ENCODE measurements around the gene TUBB3. TPM values are rescaled to one million over a fixed set of nuclear protein-coding genes. Genes with fewer than 3 reads are reported as not detected.

Gene TUBB3
- total RNA-seq, 6 experiments from 2014 or later = 0.13 to 0.86 (median 0.36) TPM; not detected in 2

DNA sequence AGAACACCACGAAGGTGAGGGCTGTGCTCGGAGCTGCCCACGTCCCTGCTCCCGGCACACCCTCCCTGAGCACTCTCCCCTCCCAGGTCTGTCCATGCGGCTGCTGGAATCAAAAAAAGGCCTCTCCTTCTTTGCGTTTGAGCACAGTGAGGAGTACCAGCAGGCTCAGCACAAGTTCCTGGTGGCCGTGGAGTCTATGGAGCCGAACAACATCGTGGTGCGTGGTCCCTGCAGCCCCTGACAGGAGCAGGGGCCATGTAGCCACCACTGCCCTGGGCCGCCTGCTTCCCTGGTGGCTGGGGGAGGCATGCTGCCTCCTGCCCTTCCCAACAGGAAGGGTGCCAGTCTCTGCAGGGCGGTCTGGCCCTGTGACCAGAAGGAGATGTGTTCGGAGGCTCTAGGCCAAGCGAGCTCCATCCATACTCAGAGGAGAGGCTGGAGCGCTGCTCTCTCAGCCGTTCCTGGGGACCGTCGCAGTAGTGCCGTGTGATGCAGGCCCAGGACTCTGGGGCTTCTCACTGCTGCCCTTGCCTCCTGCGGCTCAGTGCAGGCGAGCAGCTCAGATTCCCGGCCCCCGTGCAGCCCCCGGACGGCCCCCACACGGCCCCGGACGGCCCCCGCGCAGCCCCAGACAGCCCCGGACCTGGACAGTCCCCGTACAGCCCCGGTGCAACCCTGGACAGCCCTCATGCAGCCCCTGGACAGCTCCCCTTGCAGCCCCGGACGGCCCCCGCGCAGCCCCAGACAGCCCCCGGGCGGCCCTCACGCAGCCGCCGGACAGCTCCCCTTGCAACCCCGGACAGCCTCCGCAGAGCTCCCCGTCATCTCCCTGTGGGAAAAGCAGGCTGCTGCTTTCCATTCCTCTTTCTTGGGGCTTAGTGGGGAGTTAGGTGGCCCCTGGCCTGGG is 29.2 kb upstream of the TUBB3 start:
- TF ChIP-seq, protein P1, sequence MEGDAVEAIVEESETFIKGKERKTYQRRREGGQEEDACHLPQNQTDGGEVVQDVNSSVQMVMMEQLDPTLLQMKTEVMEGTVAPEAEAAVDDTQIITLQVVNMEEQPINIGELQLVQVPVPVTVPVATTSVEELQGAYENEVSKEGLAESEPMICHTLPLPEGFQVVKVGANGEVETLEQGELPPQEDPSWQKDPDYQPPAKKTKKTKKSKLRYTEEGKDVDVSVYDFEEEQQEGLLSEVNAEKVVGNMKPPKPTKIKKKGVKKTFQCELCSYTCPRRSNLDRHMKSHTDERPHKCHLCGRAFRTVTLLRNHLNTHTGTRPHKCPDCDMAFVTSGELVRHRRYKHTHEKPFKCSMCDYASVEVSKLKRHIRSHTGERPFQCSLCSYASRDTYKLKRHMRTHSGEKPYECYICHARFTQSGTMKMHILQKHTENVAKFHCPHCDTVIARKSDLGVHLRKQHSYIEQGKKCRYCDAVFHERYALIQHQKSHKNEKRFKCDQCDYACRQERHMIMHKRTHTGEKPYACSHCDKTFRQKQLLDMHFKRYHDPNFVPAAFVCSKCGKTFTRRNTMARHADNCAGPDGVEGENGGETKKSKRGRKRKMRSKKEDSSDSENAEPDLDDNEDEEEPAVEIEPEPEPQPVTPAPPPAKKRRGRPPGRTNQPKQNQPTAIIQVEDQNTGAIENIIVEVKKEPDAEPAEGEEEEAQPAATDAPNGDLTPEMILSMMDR (IDR thresholded peaks at IDR 0.05) = no peak
- no peak for TF ChIP-seq POLR2A (IDR thresholded peaks at IDR 0.05)
- no peaks in the 10 kb centered on the region for H3K27me3 ChIP-seq
- ATAC-seq = peak in 1 of 4 donors; percentile 14
- H3K9me3 ChIP-seq = no peaks in the 10 kb centered on the region
- H3K4me3 ChIP-seq = no peak overlapping the region
- no peak for DNase-seq
- H3K36me3 ChIP-seq = peaks cover 0 to 86% (median 30%) of the 10 kb centered on the region in 4 donors
- intact Hi-C loops (cut with DNase I) = no loop called here
- H3K4me1 ChIP-seq = no peaks in the 10 kb centered on the region
- no CpG with 5 or more reads among the region's 45 CpGs for WGBS (ENCODE audit: insufficient coverage, low coverage, low lambda C conversion rate, missing lambda C conversion rate)
- no peak overlapping the region for H3K27ac ChIP-seq

DNA sequence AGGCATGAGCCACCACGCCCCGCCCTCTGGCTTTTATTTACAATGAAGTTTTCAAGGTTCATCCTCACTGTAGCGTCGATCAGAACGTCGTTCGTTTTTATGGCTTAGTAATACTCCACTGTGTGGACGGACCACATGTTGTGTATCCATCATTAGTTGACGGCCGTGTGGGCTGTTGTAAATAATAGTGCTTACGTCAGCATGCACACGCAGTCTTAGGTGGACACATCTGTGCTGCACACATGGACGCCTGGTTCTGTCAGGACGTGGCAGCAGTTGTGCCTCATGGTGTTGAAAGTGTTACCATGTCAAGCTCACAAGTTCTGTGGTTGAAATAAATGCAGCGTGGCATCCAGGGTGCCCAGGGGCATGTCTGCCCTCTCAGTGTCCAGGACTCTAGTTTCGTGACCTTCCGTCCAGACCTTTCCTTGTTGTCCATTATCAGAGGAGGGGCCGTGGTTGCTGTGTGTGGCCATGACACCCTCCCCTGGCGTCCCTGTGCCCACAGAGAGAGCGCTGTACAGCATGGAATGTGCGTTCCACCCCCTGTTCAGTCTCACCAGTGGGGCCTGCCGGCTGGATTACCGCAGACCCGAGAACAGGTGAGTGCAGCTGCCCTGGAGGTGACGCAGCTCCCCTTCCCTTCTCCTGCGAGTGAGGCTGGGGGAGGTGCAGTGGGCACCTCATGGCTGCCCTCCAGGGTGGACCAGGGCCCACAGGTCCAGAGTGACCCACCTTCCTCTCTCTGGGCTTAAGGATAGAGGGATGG is 27.5 kb upstream of the TUBB3 start:
- DNase-seq (no peak), ATAC-seq (no peak)
- no peak overlapping the region for H3K4me3 ChIP-seq
- H3K36me3 ChIP-seq = peaks cover 0 to 87% (median 32%) of the 10 kb centered on the region in 4 donors
- no peaks in the 10 kb centered on the region for H3K4me1 ChIP-seq
- H3K27ac ChIP-seq = no peak overlapping the region
- TF ChIP-seq POLR2A (IDR thresholded peaks at IDR 0.05) = no peak
- TF ChIP-seq, protein P1 (IDR thresholded peaks at IDR 0.05) = no peak
- H3K27me3 ChIP-seq = no peaks in the 10 kb centered on the region
- intact Hi-C loops (cut with DNase I) = no loop called here
- H3K9me3 ChIP-seq = no peaks in the 10 kb centered on the region
- 90% methylated on average over 13 of the region's 26 CpGs for WGBS (ENCODE audit: insufficient coverage, low coverage, low lambda C conversion rate, missing lambda C conversion rate)

DNA sequence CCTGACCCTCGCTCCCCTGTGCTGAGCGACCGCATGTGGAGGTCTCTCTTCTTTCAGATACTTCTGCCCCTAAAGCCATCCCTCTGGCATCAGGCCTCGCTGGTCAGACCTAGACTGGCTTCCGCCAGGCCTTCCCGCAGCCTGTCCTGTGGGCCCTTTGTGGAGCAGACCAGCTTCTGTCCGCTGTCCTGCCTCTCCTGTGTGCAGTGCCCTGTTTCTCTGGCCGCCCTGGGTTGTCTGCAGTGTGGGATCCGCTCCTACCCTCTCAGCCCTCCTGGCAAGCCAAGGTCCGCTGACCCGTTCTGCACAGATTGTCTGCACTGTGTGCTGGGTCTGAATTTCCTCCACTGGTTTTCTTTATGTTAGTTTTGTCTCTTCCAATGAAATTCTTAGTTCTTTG is 25.9 kb upstream of the TUBB3 start:
- no peak for DNase-seq
- H3K36me3 ChIP-seq = peaks cover 0 to 80% (median 29%) of the 10 kb centered on the region in 4 donors
- H3K27me3 ChIP-seq = no peaks in the 10 kb centered on the region
- ATAC-seq = no peak
- H3K4me1 ChIP-seq = no peaks in the 10 kb centered on the region
- intact Hi-C loops (cut with DNase I) = no loop called here
- no peaks in the 10 kb centered on the region for H3K9me3 ChIP-seq
- H3K4me3 ChIP-seq = no peak overlapping the region
- 97% methylated on average over 5 of the region's 11 CpGs for WGBS (ENCODE audit: insufficient coverage, low coverage, low lambda C conversion rate, missing lambda C conversion rate)
- no peak overlapping the region for H3K27ac ChIP-seq
- TF ChIP-seq, protein P1 (IDR thresholded peaks at IDR 0.05) = no peak
- no peak for TF ChIP-seq POLR2A (IDR thresholded peaks at IDR 0.05)

DNA sequence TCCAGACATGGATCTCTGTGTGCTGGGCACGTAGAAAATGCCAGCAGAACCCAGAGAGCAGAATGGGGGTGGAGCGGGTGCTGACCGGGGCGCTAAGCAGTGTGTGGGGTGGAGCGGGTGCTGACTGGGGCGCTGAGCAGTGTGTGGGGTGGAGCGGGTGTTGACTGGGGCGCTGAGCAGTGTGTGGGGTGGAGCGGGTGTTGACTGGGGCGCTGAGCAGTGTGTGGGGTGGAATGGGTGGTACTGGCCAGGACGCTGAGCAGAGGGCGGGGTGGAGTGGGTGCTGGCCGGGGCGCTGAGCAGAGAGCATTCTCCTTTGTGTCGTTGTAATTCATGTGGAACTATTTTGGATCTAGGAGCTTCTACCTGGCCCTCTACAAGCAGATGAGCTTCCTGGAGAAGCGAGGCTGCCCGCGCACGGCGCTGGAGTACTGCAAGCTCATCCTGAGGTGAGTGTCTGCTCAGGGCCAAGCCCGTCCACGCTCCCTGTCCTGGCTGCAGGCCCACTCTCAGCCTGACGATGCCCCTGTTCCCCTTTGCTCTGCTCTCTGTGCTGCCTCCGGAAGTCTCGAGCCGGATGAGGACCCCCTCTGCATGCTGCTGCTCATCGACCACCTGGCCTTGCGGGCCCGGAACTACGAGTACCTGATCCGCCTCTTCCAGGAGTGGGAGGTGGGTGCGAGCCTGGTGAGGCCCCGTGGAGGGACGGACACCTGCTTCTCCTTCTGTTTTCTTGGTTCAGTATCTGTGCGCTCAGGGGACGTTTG is 24.8 kb upstream of the TUBB3 start:
- ATAC-seq (peak in 1 of 4 donors; percentile 20), DNase-seq (no peak)
- intact Hi-C loops (cut with DNase I) = no loop called here
- Histone ChIP-seq H3K4me1 (no peaks in the 10 kb centered on the region), H3K9me3 (no peaks in the 10 kb centered on the region), H3K27ac (no peak overlapping the region), H3K4me3 (no peak overlapping the region), H3K27me3 (no peaks in the 10 kb centered on the region), H3K36me3 (peaks cover 0 to 68% (median 26%) of the 10 kb centered on the region in 4 donors)
- TF ChIP-seq, protein P1 (IDR thresholded peaks at IDR 0.05) = no peak
- no peak for TF ChIP-seq POLR2A (IDR thresholded peaks at IDR 0.05)
- WGBS (ENCODE audit: insufficient coverage, low coverage, low lambda C conversion rate, missing lambda C conversion rate) = 82% methylated on average over 17 of the region's 36 CpGs

All from right lobe of liver (tissue), 6 donors.